Measurements from ENCODE around the gene NIPAL3.
"Not testable (repeated sequence)": the region's sequence is repeated elsewhere in the genome, so short reads cannot be mapped to it uniquely, and the experiment has no call there.

Gene NIPAL3

GRCh38 chr1:24454673-24455072 lies 39.1 kb downstream of the NIPAL3 start:
- ATAC-seq = no peak
- TF ChIP-seq ZNF8 (CRISPR knock-in tag; IDR thresholded peaks at IDR 0.05) = no peak
- TF ChIP-seq ESRRG (CRISPR knock-in tag; IDR thresholded peaks at IDR 0.05) = no peak
- no peak for TF ChIP-seq TCF4 (CRISPR knock-in tag; IDR thresholded peaks at IDR 0.05; ENCODE audit: borderline replicate concordance)

GRCh38 chr1:24455272-24455671 lies 39.7 kb downstream of the NIPAL3 start:
- TF ChIP-seq ZNF565 (CRISPR knock-in tag; conservative IDR thresholded peaks at IDR 0.05; ENCODE audit: low read depth) (no peak), SNAI2 (CRISPR knock-in tag; IDR thresholded peaks at IDR 0.05) (no peak), POU6F1 (CRISPR knock-in tag; IDR thresholded peaks at IDR 0.05; ENCODE audit: borderline replicate concordance, low read depth) (no peak), OSR1 (CRISPR knock-in tag; IDR thresholded peaks at IDR 0.05) (no peak), PATZ1 (CRISPR knock-in tag; IDR thresholded peaks at IDR 0.05; ENCODE audit: borderline replicate concordance) (no peak), ESRRG (CRISPR knock-in tag; IDR thresholded peaks at IDR 0.05) (no peak), ZNF8 (CRISPR knock-in tag; IDR thresholded peaks at IDR 0.05) (no peak), GLIS3 (CRISPR knock-in tag; IDR thresholded peaks at IDR 0.05) (no peak), RARB (CRISPR knock-in tag; IDR thresholded peaks at IDR 0.05) (no peak), TSHZ2 (CRISPR knock-in tag; IDR thresholded peaks at IDR 0.05) (no peak), PPARA (CRISPR knock-in tag; IDR thresholded peaks at IDR 0.05; ENCODE audit: borderline replicate concordance) (no peak), ZC3H10 (CRISPR knock-in tag; IDR thresholded peaks at IDR 0.05) (no peak), CREB5 (CRISPR knock-in tag; IDR thresholded peaks at IDR 0.05; ENCODE audit: low read depth) (no peak), ARNTL (CRISPR knock-in tag; IDR thresholded peaks at IDR 0.05; ENCODE audit: borderline replicate concordance, low read depth) (no peak), CSDC2 (CRISPR knock-in tag; IDR thresholded peaks at IDR 0.05) (no peak)
- ATAC-seq = no peak

GRCh38 chr1:24457866-24458265 lies 42.3 kb downstream of the NIPAL3 start:
- ATAC-seq = no peak
- TF ChIP-seq OSR1 (CRISPR knock-in tag; IDR thresholded peaks at IDR 0.05) (no peak), ISL1 (CRISPR knock-in tag; IDR thresholded peaks at IDR 0.05) (no peak), TOX (CRISPR knock-in tag; IDR thresholded peaks at IDR 0.05; ENCODE audit: borderline replicate concordance) (no peak), RARB (CRISPR knock-in tag; IDR thresholded peaks at IDR 0.05) (no peak)

- TF ChIP-seq ZNF8 (CRISPR knock-in tag; IDR thresholded peaks at IDR 0.05) (no peak), ZC3H10 (CRISPR knock-in tag; IDR thresholded peaks at IDR 0.05) (no peak), OSR1 (CRISPR knock-in tag; IDR thresholded peaks at IDR 0.05) (no peak), RARB (CRISPR knock-in tag; IDR thresholded peaks at IDR 0.05) (no peak), TSHZ2 (CRISPR knock-in tag; IDR thresholded peaks at IDR 0.05) (no peak), ARNTL (CRISPR knock-in tag; IDR thresholded peaks at IDR 0.05; ENCODE audit: borderline replicate concordance, low read depth) (no peak), GLIS3 (CRISPR knock-in tag; IDR thresholded peaks at IDR 0.05) (no peak), CSRNP3 (CRISPR knock-in tag; IDR thresholded peaks at IDR 0.05) (no peak), PATZ1 (CRISPR knock-in tag; IDR thresholded peaks at IDR 0.05; ENCODE audit: borderline replicate concordance) (no peak)
Observed at GRCh38 chr1:24459551-24460266, 44.1 kb downstream of the NIPAL3 start.

GRCh38 chr1:24462128-24462527 lies 46.5 kb downstream of the NIPAL3 start:
- ATAC-seq = not testable (repeated sequence)

More at GRCh38 chr1:24459551-24460266, 44.1 kb downstream of the NIPAL3 start:
- no peak for ATAC-seq
